GM04503 (cell line): ENCODE measurements around the gene NOL6.
"Not testable (repeated sequence)": the region's sequence is repeated elsewhere in the genome, so short reads cannot be mapped to it uniquely, and the experiment has no call there.

Experiments
- DNase-seq: peaks from one replicate; pipeline ENCODE4 v3.0.0-alpha.2; 2012; ENCODE audit warnings: low read depth

The NOL6 gene

GRCh38 chr9:33471361-33471760, 2.4 kb downstream of the NOL6 start:
- DNase-seq: no peak

GRCh38 chr9:33469891-33470290, 3.8 kb downstream of the NOL6 start:
- no peak for DNase-seq

- DNase-seq: no peak
Measured at GRCh38 chr9:33468797-33469621, 4.7 kb downstream of the NOL6 start.

- no peak for DNase-seq
Measured at GRCh38 chr9:33468215-33468730, 5.5 kb downstream of the NOL6 start.

GRCh38 chr9:33467526-33467925, 6.2 kb downstream of the NOL6 start:
- no peak for DNase-seq

GRCh38 chr9:33466565-33467495, 6.9 kb downstream of the NOL6 start:
- DNase-seq: no peak

GRCh38 chr9:33465596-33466564, 7.8 kb downstream of the NOL6 start:
- DNase-seq: no peak

GRCh38 chr9:33465096-33465495, 8.6 kb downstream of the NOL6 start:
- DNase-seq: no peak

- DNase-seq: no peak
Measured at GRCh38 chr9:33464045-33464636, 9.6 kb downstream of the NOL6 start.

GRCh38 chr9:33463151-33463550, 10.6 kb downstream of the NOL6 start:
- no peak for DNase-seq

- DNase-seq: no peak
Measured at GRCh38 chr9:33461492-33461891, 12.2 kb downstream of the NOL6 start.

- no peak for DNase-seq
Measured at GRCh38 chr9:33460854-33461253, 12.9 kb downstream of the NOL6 start.

GRCh38 chr9:33459115-33459514, 14.6 kb downstream of the NOL6 start:
- DNase-seq: no peak

GRCh38 chr9:33458444-33458843, 15.3 kb downstream of the NOL6 start:
- no peak for DNase-seq

GRCh38 chr9:33455945-33456344, 17.8 kb downstream of the NOL6 start:
- DNase-seq: no peak

- DNase-seq: not testable (repeated sequence)
Measured at GRCh38 chr9:33455456-33455855, 18.3 kb downstream of the NOL6 start.

GRCh38 chr9:33454661-33455026, 19.1 kb downstream of the NOL6 start:
- not testable (repeated sequence) for DNase-seq

- no peak for DNase-seq
Measured at GRCh38 chr9:33453999-33454660, 19.6 kb downstream of the NOL6 start.

- no peak for DNase-seq
Measured at GRCh38 chr9:33453286-33453860, 20.4 kb downstream of the NOL6 start.

GRCh38 chr9:33452828-33453271, 20.9 kb downstream of the NOL6 start:
- DNase-seq: no peak
